OCI-LY7 (cell line): ENCODE results near the gene TAPBPL. TPM values are rescaled to one million over a fixed set of nuclear protein-coding genes. Genes with fewer than 3 reads are reported as not detected.

Experiments used
- BruUV-seq: library from RNA; stranded (reverse); fragments of 400-500 nt; replicated peaks from 2 replicates; lab custom pipeline; 2021; lab: Mats Ljungman, UMichigan
- CTCF ChIA-PET: fragments of 300-600 bp; sonication (Branson Sonifier 250); formaldehyde crosslinking; loops from one replicate; lab custom pipeline; 2022; ENCODE audit warnings: antibody characterized with exemption; ENCODE audit not compliant: unreplicated experiment; lab: Charles Lee
- POLR2A ChIA-PET: fragments of 300-600 bp; sonication (Branson Sonifier 250); formaldehyde crosslinking; loops from one replicate; lab custom pipeline; 2022; ENCODE audit warnings: antibody characterized with exemption; lab: Charles Lee
- DNase-seq: peaks from one replicate; pipeline ENCODE4 v3.0.0-alpha.2; 2015; ENCODE audit warnings: low spot score
- H2AFZ ChIP-seq: fragments of 200-600 bp; sonication (generic), shearing (Covaris generic); 2 replicates; pipeline ENCODE4 v1.6.1; 2014; ENCODE audit warnings: mild to moderate bottlenecking, antibody characterized with exemption, low read length, moderate library complexity
- H3K27ac ChIP-seq: fragments of 200-600 bp; sonication (generic); 2 replicates; pipeline ENCODE4 v1.5.1; 2014; ENCODE audit warnings: mixed run types, low read depth, mild to moderate bottlenecking, moderate library complexity, low read length, inconsistent platforms; ENCODE audit not compliant: poor library complexity, severe bottlenecking
- H3K36me3 ChIP-seq: fragments of 200-600 bp; sonication (generic); 2 replicates; pipeline ENCODE4 v1.6.1; 2014; ENCODE audit warnings: mild to moderate bottlenecking, antibody characterized with exemption, low read length, moderate library complexity, mixed read lengths; ENCODE audit not compliant: insufficient read depth
- H3K4me1 ChIP-seq: fragments of 200-600 bp; sonication (generic); 2 replicates; pipeline ENCODE4 v1.5.1; 2014; ENCODE audit warnings: mild to moderate bottlenecking, low read length; ENCODE audit not compliant: insufficient read depth, poor library complexity, severe bottlenecking
- H3K4me2 ChIP-seq: fragments of 200-600 bp; sonication (generic); 2 replicates; pipeline ENCODE4 v1.6.1; 2014; ENCODE audit warnings: mild to moderate bottlenecking, low read length
- H3K4me3 ChIP-seq: fragments of 200-600 bp; sonication (generic); 2 replicates; pipeline ENCODE4 v1.5.1; 2014; ENCODE audit warnings: mild to moderate bottlenecking, low read depth, low read length; ENCODE audit not compliant: poor library complexity, severe bottlenecking
- H3K79me2 ChIP-seq: fragments of 200-600 bp; sonication (generic); 2 replicates; pipeline ENCODE4 v1.6.1; 2016; ENCODE audit warnings: low read depth, mild to moderate bottlenecking, low read length, moderate library complexity, mixed read lengths; ENCODE audit not compliant: insufficient read depth
- H3K9me2 ChIP-seq: fragments of 200-600 bp; sonication (generic); 2 replicates; pipeline ENCODE4 v1.6.1; 2016; ENCODE audit warnings: mild to moderate bottlenecking, low read length, mixed read lengths; ENCODE audit not compliant: insufficient read depth
- H3K9me3 ChIP-seq: fragments of 200-600 bp; sonication (generic); 2 replicates; pipeline ENCODE4 v1.6.1; 2014; ENCODE audit warnings: mild to moderate bottlenecking, mixed run types, low read length, mixed read lengths
- H4K20me1 ChIP-seq: fragments of 200-600 bp; sonication (generic); 2 replicates; pipeline ENCODE4 v1.6.1; 2014; ENCODE audit warnings: mild to moderate bottlenecking, antibody characterized with exemption, low read length, moderate library complexity, mixed read lengths; ENCODE audit not compliant: insufficient read depth
- EZH2phosphoT487 ChIP-seq: fragments of 200-600 bp; sonication (generic); IDR thresholded peaks from 2 replicates; pipeline ENCODE4 v1.6.1; 2018; ENCODE audit warnings: low read depth, borderline replicate concordance, mild to moderate bottlenecking, mixed run types, antibody characterized with exemption, low read length, moderate library complexity, mixed read lengths
- intact Hi-C: fragments of 100-400 bp; cut with micrococcal nuclease; formaldehyde crosslinking; loops from one replicate; pipeline ENCODE4 v1.10.0; 2022; ENCODE audit not compliant: unreplicated experiment
- total RNA-seq, 2 experiments: library from RNA; depleted of rRNA in 1 of 2; stranded (reverse); fragments of >200 nt in 1 of 2; shearing (Covaris generic) in 1 of 2; gene quantifications; 2 replicates each; pipeline ENCODE4 v1.2.3, GENCODE V29; 2014 to 2022
- TF ChIP-seq, protein P1 (sequence below): fragments of 200-600 bp; sonication (generic); conservative IDR thresholded peaks from 2 replicates; pipeline ENCODE4 v1.5.1; 2014; ENCODE audit warnings: mild to moderate bottlenecking, antibody characterized with exemption, low read length, moderate library complexity, mixed read lengths

Gene TAPBPL
- total RNA-seq, 2 experiments from 2014 or later: 23.7 to 25.5 TPM

DNA sequence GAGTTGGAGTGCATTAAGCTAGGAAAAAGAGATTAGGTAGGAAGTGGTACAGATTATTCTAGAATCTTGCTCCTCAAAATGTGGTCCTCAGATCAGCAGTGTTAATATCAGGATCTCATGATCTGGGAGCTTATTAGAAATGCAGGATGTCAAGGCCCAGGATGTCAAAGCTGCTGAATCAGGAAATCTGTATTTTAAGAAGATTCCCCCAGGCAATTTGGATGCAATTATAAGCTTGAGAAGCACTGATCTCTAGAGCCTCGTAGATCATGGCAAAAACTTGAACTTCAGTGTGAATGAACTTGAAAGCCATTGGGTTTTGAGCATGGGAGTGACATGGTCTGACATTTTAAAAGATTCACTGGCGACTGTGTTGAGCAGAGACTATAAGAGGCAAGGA is 48.6 kb downstream of the TAPBPL start:
- POLR2A ChIA-PET: interaction anchor here (1.2 to 1.5 kb wide), 2 partner anchors 29 to 34 kb away, joined by 3 to 4 read pairs; partner anchors contain the start of genes GAPDH and VAMP1
- DNase-seq: no peak
- H3K4me3 ChIP-seq: no peak overlapping the region
- H3K36me3 ChIP-seq: peaks cover 96% of the 10 kb centered on the region
- TF ChIP-seq, protein P1, sequence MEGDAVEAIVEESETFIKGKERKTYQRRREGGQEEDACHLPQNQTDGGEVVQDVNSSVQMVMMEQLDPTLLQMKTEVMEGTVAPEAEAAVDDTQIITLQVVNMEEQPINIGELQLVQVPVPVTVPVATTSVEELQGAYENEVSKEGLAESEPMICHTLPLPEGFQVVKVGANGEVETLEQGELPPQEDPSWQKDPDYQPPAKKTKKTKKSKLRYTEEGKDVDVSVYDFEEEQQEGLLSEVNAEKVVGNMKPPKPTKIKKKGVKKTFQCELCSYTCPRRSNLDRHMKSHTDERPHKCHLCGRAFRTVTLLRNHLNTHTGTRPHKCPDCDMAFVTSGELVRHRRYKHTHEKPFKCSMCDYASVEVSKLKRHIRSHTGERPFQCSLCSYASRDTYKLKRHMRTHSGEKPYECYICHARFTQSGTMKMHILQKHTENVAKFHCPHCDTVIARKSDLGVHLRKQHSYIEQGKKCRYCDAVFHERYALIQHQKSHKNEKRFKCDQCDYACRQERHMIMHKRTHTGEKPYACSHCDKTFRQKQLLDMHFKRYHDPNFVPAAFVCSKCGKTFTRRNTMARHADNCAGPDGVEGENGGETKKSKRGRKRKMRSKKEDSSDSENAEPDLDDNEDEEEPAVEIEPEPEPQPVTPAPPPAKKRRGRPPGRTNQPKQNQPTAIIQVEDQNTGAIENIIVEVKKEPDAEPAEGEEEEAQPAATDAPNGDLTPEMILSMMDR: no peak
- no peaks in the 10 kb centered on the region for H3K9me2 ChIP-seq
- H3K9me3 ChIP-seq: no peaks in the 10 kb centered on the region
- intact Hi-C loops: no loop called here
- H3K27ac ChIP-seq: no peak overlapping the region
- BruUV-seq: no TSS peak
- H2AFZ ChIP-seq: no peak overlapping the region
- peaks cover 76% of the 10 kb centered on the region for H3K79me2 ChIP-seq
- peaks cover 20% of the 10 kb centered on the region for H3K4me1 ChIP-seq
- CTCF ChIA-PET: no interaction called here
- H3K4me2 ChIP-seq: no peak overlapping the region
- no peaks in the 10 kb centered on the region for H4K20me1 ChIP-seq

DNA sequence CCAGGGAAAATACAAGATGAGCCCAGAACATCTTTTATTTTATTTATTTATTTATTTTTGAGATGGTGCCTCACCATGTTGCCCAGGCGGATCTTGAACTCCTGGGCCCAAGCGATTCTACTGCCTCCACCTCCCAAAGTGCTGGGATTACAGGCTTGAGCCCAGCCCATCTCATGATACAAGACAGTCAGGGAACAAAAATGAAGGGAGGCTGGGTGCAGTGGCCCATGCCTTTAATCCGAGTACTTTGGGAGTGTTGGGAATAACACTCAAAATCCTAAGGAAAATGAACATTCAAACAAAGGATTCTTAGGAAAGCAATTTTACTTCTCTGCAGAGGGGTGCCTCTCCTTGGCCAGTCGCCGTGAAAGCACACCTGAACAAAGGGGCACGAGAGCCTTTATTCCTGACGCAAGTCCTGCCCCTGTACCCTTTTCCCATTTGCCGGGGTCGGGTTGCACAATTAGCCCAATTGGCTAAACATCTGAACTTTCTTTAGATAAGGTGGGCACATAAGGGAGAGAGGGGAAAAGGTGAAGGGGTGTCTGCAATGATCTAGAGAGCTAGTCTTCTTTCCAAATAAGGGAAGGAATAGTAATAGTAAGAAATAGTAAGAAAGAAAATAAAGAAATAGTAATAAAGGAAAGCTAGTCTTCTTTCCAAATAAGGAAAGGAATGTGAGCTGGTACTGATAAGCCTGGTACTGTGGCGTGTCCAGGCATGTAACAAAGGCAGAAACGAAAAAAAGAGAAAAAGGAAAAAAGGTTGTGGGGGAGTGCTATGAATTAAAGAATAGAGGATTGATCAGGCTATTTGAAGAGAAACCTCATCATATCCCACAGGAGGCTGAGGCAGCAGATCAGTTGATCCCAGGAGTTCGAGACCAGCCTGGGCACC is 55.5 kb downstream of the TAPBPL start:
- intact Hi-C loops: no loop called here
- H3K4me2 ChIP-seq: no peak overlapping the region
- H3K4me1 ChIP-seq: no peaks in the 10 kb centered on the region
- no TSS peak for BruUV-seq
- TF ChIP-seq EZH2phosphoT487: no peak
- TF ChIP-seq, protein P1: no peak
- no peaks in the 10 kb centered on the region for H3K9me3 ChIP-seq
- H3K9me2 ChIP-seq: no peaks in the 10 kb centered on the region
- ChIA-PET POLR2A (interaction anchor here (0.6 to 0.9 kb wide), 2 partner anchors 21 to 30 kb away, joined by 3 read pairs; no protein-coding TSS in a partner anchor), CTCF (no interaction called here)
- DNase-seq: no peak
- H2AFZ ChIP-seq: no peak overlapping the region
- no peak overlapping the region for H3K27ac ChIP-seq
- peaks cover 45% of the 10 kb centered on the region; the same call in 1 of the 2 replicates for H3K79me2 ChIP-seq
- peaks cover 93% of the 10 kb centered on the region for H3K36me3 ChIP-seq
- no peak overlapping the region for H3K4me3 ChIP-seq
- H4K20me1 ChIP-seq: no peaks in the 10 kb centered on the region

- Histone ChIP-seq H3K36me3 (peaks cover 93% of the 10 kb centered on the region), H3K4me2 (no peak overlapping the region), H3K4me3 (no peak overlapping the region), H3K79me2 (peaks cover 42% of the 10 kb centered on the region; the same call in 1 of the 2 replicates), H3K4me1 (no peaks in the 10 kb centered on the region), H4K20me1 (no peaks in the 10 kb centered on the region), H3K9me2 (no peaks in the 10 kb centered on the region), H3K9me3 (no peaks in the 10 kb centered on the region), H2AFZ (no peak overlapping the region), H3K27ac (no peak overlapping the region)
- no peak for TF ChIP-seq EZH2phosphoT487
- TF ChIP-seq, protein P1: no peak
- intact Hi-C loops: no loop called here
- ChIA-PET POLR2A (interaction anchor here (0.6 to 1.3 kb wide), 3 partner anchors 13 to 31 kb away, joined by 3 to 4 read pairs (median 3); no protein-coding TSS in a partner anchor), CTCF (no interaction called here)
- DNase-seq: no peak
- BruUV-seq: no TSS peak
Observed at GRCh38 chr12:6508087-6508486, 56.2 kb downstream of the TAPBPL start.
